ENCODE data around the gene HTR7. TPM values are rescaled to one million over a fixed set of nuclear protein-coding genes. Genes with fewer than 3 reads are reported as not detected.
"Not testable (repeated sequence)": the region's sequence is repeated elsewhere in the genome, so short reads cannot be mapped to it uniquely, and the experiment has no call there.

The HTR7 gene
- 1 to 10 TPM in 3 of 8 experiments, under 1 TPM in 5; 0.14 to 3.5 (median 0.68) TPM for total RNA-seq

- 3 to 20% (median 5%) methylated on average over 1 to 6 of the region's 104 CpGs; no CpG with 5 or more reads in 7 of the 10 experiments for WGBS, 10 experiments
- in situ Hi-C loops (cut with MboI; ENCODE audit: low pct_unique_long_range_greater_than_20kb in 2 of 9, low sequenced_read_pairs in 9 of 9, unreplicated experiment in 9 of 9) = loop anchor here in 3 of 9 experiments (25.0 kb wide), 3 partner anchors 96 to 1071 kb away; no protein-coding TSS in a partner anchor
- no peak within 1 kb of the TSS for H3K27ac ChIP-seq
Measured at GRCh38 chr10:90857635-90858460, at the start of gene HTR7. Gene HTR7 (minus strand): TSS chr10:90858039. CDS start chr10:90857671, 368 bp downstream.

GRCh38 chr10:90906596-90906995 lies 48.8 kb upstream of the HTR7 start:
- no peak overlapping the region for H3K4me3 ChIP-seq
- in situ Hi-C loops (cut with MboI; ENCODE audit: low pct_unique_long_range_greater_than_20kb in 2 of 9, low sequenced_read_pairs in 9 of 9, unreplicated experiment in 9 of 9) = loop anchor here in 8 of 9 experiments (10.0 to 25.0 kb wide), 3 partner anchors 331 to 356 kb away; no protein-coding TSS in a partner anchor
- no peaks in the 10 kb centered on the region for H3K4me1 ChIP-seq (replicated peaks in 1 of 2)
- WGBS, 10 experiments = 29 to 100% (median 71%) methylated on average over 1 of the region's 1 CpG; no CpG with 5 or more reads in 1 of the 10 experiments
- no peak overlapping the region for H3K27ac ChIP-seq
- ATAC-seq (replicated peaks in 6 of 8) = no peak

More at GRCh38 chr10:90857635-90858460, at the start of gene HTR7:
- H3K4me1 ChIP-seq (replicated peaks in 1 of 2) = no peaks in the 10 kb centered on the region
- peak; percentile 86 to 95 (median 92) for ATAC-seq (replicated peaks in 6 of 8)
- peak within 1 kb of the TSS; percentile 53 to 88 (median 68) for H3K4me3 ChIP-seq

- ATAC-seq (replicated peaks in 6 of 8) = no peak
- in situ Hi-C loops (cut with MboI; ENCODE audit: low pct_unique_long_range_greater_than_20kb in 2 of 9, low sequenced_read_pairs in 9 of 9, unreplicated experiment in 9 of 9) = loop anchor here in 8 of 9 experiments (10.0 to 25.0 kb wide), 3 partner anchors 331 to 356 kb away; no protein-coding TSS in a partner anchor
- no peak overlapping the region for H3K27ac ChIP-seq
- WGBS, 10 experiments = 11 to 100% (median 92%) methylated on average over 1 of the region's 1 CpG; no CpG with 5 or more reads in 1 of the 10 experiments
- no peak overlapping the region for H3K4me3 ChIP-seq
- H3K4me1 ChIP-seq (replicated peaks in 1 of 2) = no peaks in the 10 kb centered on the region
Measured at GRCh38 chr10:90905925-90906324, 48.1 kb upstream of the HTR7 start.

- WGBS, 10 experiments = 80 to 100% (median 94%) methylated on average over 1 to 2 of the region's 2 CpGs
- H3K4me1 ChIP-seq (replicated peaks in 1 of 2); H3K27ac ChIP-seq; in situ Hi-C loops (cut with MboI; ENCODE audit: low pct_unique_long_range_greater_than_20kb in 2 of 9, low sequenced_read_pairs in 9 of 9, unreplicated experiment in 9 of 9); ATAC-seq (replicated peaks in 6 of 8); H3K4me3 ChIP-seq: not testable (repeated sequence)
Measured at GRCh38 chr10:90896916-90897315, 39.1 kb upstream of the HTR7 start.

- in situ Hi-C loops (cut with MboI; ENCODE audit: low pct_unique_long_range_greater_than_20kb in 2 of 9, low sequenced_read_pairs in 9 of 9, unreplicated experiment in 9 of 9) = no loop called here
- ATAC-seq (replicated peaks in 6 of 8) = no peak
- Histone ChIP-seq H3K4me3 (no peak overlapping the region), H3K27ac (no peak overlapping the region), H3K4me1 (replicated peaks in 1 of 2) (no peaks in the 10 kb centered on the region)
- 92 to 100% (median 99%) methylated on average over 1 to 3 of the region's 3 CpGs; no CpG with 5 or more reads in 2 of the 10 experiments for WGBS, 10 experiments
Measured at GRCh38 chr10:90893190-90893589, 35.4 kb upstream of the HTR7 start.

- in situ Hi-C loops (cut with MboI; ENCODE audit: low pct_unique_long_range_greater_than_20kb in 2 of 9, low sequenced_read_pairs in 9 of 9, unreplicated experiment in 9 of 9) = no loop called here
- no peaks in the 10 kb centered on the region for H3K4me1 ChIP-seq (replicated peaks in 1 of 2)
- no peak for ATAC-seq (replicated peaks in 6 of 8)
Measured at GRCh38 chr10:90890347-90890746, 32.5 kb upstream of the HTR7 start.

GRCh38 chr10:90889636-90890035 lies 31.8 kb upstream of the HTR7 start:
- no peaks in the 10 kb centered on the region for H3K4me1 ChIP-seq (replicated peaks in 1 of 2)
- H3K27ac ChIP-seq = no peak overlapping the region
- ATAC-seq (replicated peaks in 6 of 8) = no peak
- in situ Hi-C loops (cut with MboI; ENCODE audit: low pct_unique_long_range_greater_than_20kb in 2 of 9, low sequenced_read_pairs in 9 of 9, unreplicated experiment in 9 of 9) = no loop called here
- H3K4me3 ChIP-seq = no peak overlapping the region
- WGBS, 10 experiments = 100% methylated on average over 1 of the region's 1 CpG; no CpG with 5 or more reads in 3 of the 10 experiments

More at GRCh38 chr10:90890347-90890746, 32.5 kb upstream of the HTR7 start:
- Histone ChIP-seq H3K27ac (no peak overlapping the region), H3K4me3 (no peak overlapping the region)
- WGBS, 10 experiments = 14 to 100% (median 93%) methylated on average over 2 of the region's 2 CpGs; no CpG with 5 or more reads in 1 of the 10 experiments

GRCh38 chr10:90888387-90888786 lies 30.5 kb upstream of the HTR7 start:
- in situ Hi-C loops (cut with MboI; ENCODE audit: low pct_unique_long_range_greater_than_20kb in 2 of 9, low sequenced_read_pairs in 9 of 9, unreplicated experiment in 9 of 9) = no loop called here
- Histone ChIP-seq H3K4me3 (no peak overlapping the region), H3K27ac (no peak overlapping the region), H3K4me1 (replicated peaks in 1 of 2) (no peaks in the 10 kb centered on the region)
- WGBS, 10 experiments = 96 to 100% (median 100%) methylated on average over 1 to 6 of the region's 6 CpGs; no CpG with 5 or more reads in 3 of the 10 experiments
- no peak for ATAC-seq (replicated peaks in 6 of 8)

- in situ Hi-C loops (cut with MboI; ENCODE audit: low pct_unique_long_range_greater_than_20kb in 2 of 9, low sequenced_read_pairs in 9 of 9, unreplicated experiment in 9 of 9) = no loop called here
- Histone ChIP-seq H3K4me3 (no peak overlapping the region), H3K27ac (no peak overlapping the region), H3K4me1 (replicated peaks in 1 of 2) (no peaks in the 10 kb centered on the region)
- ATAC-seq (replicated peaks in 6 of 8) = no peak
- WGBS, 10 experiments = 29 to 100% (median 89%) methylated on average over 1 to 6 of the region's 6 CpGs; no CpG with 5 or more reads in 2 of the 10 experiments
Measured at GRCh38 chr10:90887555-90887954, 29.7 kb upstream of the HTR7 start.

- 60 to 100% (median 100%) methylated on average over 1 of the region's 1 CpG; no CpG with 5 or more reads in 3 of the 10 experiments for WGBS, 10 experiments
- Histone ChIP-seq H3K27ac (no peak overlapping the region), H3K4me3 (no peak overlapping the region), H3K4me1 (replicated peaks in 1 of 2) (no peaks in the 10 kb centered on the region)
- in situ Hi-C loops (cut with MboI; ENCODE audit: low pct_unique_long_range_greater_than_20kb in 2 of 9, low sequenced_read_pairs in 9 of 9, unreplicated experiment in 9 of 9) = no loop called here
- ATAC-seq (replicated peaks in 6 of 8) = peak in 2 of 8 experiments; percentile 59 to 75
Measured at GRCh38 chr10:90885176-90885575, 27.3 kb upstream of the HTR7 start.

- in situ Hi-C loops (cut with MboI; ENCODE audit: low pct_unique_long_range_greater_than_20kb in 2 of 9, low sequenced_read_pairs in 9 of 9, unreplicated experiment in 9 of 9) = no loop called here
- H3K4me3 ChIP-seq = no peak overlapping the region
- ATAC-seq (replicated peaks in 6 of 8) = no peak
- no peaks in the 10 kb centered on the region for H3K4me1 ChIP-seq (replicated peaks in 1 of 2)
- no peak overlapping the region for H3K27ac ChIP-seq
- WGBS, 10 experiments = 58 to 100% (median 92%) methylated on average over 1 to 3 of the region's 3 CpGs; no CpG with 5 or more reads in 2 of the 10 experiments
Measured at GRCh38 chr10:90884431-90884830, 26.6 kb upstream of the HTR7 start.

GRCh38 chr10:90880059-90880719 lies 22.4 kb upstream of the HTR7 start:
- ATAC-seq (replicated peaks in 6 of 8); in situ Hi-C loops (cut with MboI; ENCODE audit: low pct_unique_long_range_greater_than_20kb in 2 of 9, low sequenced_read_pairs in 9 of 9, unreplicated experiment in 9 of 9); H3K4me1 ChIP-seq (replicated peaks in 1 of 2); H3K4me3 ChIP-seq; H3K27ac ChIP-seq: not testable (repeated sequence)
- 0 to 83% (median 74%) methylated on average over 1 to 8 of the region's 8 CpGs; no CpG with 5 or more reads in 2 of the 10 experiments for WGBS, 10 experiments

GRCh38 chr10:90879062-90879461 lies 21.2 kb upstream of the HTR7 start:
- ATAC-seq (replicated peaks in 6 of 8) = no peak
- no peaks in the 10 kb centered on the region for H3K4me1 ChIP-seq (replicated peaks in 1 of 2)
- H3K4me3 ChIP-seq = no peak overlapping the region
- H3K27ac ChIP-seq = no peak overlapping the region
- in situ Hi-C loops (cut with MboI; ENCODE audit: low pct_unique_long_range_greater_than_20kb in 2 of 9, low sequenced_read_pairs in 9 of 9, unreplicated experiment in 9 of 9) = no loop called here
- 79 to 100% (median 100%) methylated on average over 1 to 2 of the region's 2 CpGs; no CpG with 5 or more reads in 1 of the 10 experiments for WGBS, 10 experiments

Data from motor neuron (in vitro differentiated cells).